GM12872 (cell line): ENCODE results near the gene CLDN15.

Experiments
- TF ChIP-seq, protein P1 (sequence below): IDR thresholded peaks from 3 replicates; pipeline ENCODE4 v1.5.1; 2011; ENCODE audit warnings: low read depth, mild to moderate bottlenecking, low read length, moderate library complexity; ENCODE audit not compliant: insufficient read depth

CLDN15 gene

DNA sequence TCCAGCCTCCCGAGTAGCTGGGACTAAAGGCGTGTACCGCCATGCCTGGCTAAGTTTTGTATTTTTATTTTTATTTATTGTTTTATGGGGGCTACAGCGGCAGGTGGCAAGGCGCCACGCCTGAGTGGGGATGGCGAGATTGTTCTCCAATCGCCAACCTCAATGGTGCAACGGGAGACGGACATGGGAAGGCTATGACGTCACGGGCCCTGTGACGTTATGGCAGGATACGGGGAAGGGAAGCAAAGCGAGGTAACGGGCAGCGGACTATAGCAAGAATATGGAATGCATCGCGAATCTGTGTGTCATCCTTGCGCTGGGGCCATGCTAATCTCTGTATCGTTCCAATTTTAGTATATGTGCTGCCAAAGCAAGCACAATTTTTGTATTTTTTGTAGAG, 32.1 kb upstream of the CLDN15 start:
- TF ChIP-seq, protein P1, sequence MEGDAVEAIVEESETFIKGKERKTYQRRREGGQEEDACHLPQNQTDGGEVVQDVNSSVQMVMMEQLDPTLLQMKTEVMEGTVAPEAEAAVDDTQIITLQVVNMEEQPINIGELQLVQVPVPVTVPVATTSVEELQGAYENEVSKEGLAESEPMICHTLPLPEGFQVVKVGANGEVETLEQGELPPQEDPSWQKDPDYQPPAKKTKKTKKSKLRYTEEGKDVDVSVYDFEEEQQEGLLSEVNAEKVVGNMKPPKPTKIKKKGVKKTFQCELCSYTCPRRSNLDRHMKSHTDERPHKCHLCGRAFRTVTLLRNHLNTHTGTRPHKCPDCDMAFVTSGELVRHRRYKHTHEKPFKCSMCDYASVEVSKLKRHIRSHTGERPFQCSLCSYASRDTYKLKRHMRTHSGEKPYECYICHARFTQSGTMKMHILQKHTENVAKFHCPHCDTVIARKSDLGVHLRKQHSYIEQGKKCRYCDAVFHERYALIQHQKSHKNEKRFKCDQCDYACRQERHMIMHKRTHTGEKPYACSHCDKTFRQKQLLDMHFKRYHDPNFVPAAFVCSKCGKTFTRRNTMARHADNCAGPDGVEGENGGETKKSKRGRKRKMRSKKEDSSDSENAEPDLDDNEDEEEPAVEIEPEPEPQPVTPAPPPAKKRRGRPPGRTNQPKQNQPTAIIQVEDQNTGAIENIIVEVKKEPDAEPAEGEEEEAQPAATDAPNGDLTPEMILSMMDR = no peak

DNA sequence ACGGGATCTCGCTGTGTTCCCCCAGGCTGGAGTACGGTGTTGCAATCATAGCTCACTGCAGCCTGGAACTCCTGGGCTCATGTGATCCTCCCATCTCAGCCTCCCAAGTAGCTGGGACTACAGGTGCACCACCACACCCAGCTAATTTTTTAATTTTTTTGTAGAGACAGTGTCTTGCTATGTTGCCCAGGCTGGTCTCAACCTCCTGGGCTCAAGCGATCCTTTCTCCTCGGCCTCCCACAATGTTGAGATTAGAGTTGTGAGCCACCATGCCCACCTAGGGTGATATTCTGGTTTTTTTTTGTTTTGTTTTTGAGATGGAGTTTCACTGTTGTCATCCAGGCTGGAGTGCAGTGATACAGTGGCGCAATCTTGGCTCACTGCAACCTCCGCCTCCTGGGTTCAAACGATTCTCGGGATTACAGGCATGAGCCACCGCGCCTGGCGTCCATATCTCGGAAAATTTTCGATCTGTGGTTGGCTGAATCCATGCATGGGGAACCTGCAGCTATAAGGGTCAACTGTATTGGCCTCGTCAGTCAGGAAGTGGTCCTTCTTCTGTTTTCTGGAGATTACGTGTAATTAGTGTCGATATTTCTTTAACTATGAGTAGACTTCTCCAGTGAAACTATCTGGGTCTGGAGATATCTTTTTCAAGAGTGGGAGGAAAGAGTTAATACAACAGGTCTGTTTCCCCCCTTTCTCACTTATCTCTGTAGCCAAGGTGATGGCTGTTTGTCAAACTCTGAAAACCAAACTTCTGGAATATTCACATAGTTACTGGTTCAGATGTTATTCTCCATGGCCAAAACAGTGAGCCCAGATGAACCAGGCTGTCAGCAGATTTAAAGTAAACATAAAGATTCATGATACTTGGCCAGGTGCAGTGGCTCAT, 28.3 kb upstream of the CLDN15 start:
- TF ChIP-seq, protein P1 = no peak

DNA sequence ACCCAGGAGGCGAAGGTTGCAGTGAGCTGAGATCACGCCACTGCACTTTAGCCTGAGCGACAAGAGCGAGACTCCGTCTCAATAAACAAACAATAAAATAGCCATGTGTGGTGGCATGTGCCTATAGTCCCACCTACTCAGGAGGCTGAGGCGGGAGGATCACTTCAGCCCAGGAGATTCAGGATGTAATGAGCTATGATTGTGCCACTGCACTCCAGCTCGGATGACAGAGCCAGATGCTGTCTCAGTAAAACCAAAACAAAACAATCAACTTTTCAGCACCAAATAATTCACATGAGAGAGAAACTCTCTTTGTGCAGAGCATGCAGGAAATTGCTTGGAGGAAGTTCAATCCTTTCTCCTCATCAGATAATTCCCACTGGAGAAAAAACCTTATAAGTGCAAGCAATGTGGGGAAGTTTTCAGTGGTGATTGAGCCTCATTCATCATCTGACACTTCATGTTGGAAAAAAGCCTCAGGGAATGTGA, 20.7 kb upstream of the CLDN15 start:
- TF ChIP-seq, protein P1 = no peak

DNA sequence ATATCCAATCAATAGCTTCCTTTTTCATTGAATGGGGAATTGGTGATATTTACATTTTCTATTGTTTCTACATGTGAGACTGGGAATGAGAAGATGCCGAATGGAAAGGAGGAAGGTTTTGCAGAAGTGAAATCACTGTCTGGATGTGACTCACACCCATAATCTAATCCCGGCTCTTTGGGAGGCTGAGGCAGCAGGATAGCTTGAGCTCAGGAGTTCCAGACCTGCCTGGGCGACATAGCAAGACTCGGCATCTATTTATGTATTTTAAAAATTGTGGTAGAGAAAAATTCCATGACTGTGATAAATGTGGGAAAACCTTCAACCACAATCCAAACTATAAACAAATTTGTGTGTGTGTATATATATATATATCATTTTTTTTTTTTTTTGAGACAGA, 18.2 kb upstream of the CLDN15 start:
- TF ChIP-seq, protein P1 = no peak

DNA sequence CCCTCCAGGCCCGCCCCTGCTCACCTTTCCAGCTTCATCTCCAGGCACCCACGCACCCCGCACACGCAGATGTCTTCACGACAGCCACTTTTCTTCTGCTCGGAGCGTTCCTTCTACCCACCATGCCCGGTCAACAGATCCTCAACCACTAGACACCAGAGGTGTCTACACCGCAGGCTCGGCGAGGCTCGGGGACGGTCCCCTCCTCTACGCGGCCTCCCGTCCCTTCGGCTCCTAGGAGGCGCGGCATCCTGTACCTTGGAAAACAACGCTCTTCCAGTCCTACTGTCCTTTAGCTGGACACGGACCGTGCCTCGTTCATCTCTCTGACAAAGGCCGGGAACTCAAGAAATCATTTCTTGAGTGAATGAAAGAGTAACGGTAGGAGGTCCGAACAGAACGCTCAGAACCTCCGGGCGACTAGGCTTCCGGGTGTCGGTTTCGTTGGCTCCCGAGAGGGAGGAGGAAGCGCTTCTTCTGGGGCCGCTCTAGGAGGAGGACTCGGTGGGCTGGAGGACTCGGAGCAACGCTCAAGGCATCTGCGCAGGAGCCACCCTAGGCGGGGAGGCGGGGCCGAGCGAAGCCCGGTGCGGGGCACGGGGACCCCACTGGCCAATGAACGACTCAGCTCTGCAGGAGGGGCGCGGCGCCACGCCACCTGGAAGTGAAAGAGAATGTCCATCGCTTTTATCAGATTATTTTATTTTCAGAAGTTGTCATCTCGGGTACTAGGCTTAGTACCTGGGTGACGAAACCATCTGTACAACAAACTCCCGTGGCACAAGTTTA, 14.5 kb upstream of the CLDN15 start:
- TF ChIP-seq, protein P1 = no peak

DNA sequence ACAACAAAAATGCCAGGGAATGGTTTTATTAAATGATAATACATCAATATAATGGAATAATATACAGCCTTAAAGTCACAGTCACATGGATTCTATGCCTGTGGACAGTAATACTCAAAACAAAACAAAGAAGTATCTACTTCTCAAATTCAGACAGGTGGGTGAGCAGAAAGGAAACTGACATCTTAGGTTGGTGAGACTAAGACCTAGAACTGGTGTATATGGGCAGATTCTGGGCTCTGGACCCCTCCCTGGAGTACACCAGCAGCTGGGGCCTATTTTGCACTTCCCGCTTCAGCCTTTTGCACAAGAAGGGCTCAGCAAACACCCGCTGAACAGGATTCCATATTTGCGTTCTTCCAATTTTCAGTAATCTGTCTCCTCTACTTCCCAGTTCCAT, 12.7 kb upstream of the CLDN15 start:
- TF ChIP-seq, protein P1 = no peak

DNA sequence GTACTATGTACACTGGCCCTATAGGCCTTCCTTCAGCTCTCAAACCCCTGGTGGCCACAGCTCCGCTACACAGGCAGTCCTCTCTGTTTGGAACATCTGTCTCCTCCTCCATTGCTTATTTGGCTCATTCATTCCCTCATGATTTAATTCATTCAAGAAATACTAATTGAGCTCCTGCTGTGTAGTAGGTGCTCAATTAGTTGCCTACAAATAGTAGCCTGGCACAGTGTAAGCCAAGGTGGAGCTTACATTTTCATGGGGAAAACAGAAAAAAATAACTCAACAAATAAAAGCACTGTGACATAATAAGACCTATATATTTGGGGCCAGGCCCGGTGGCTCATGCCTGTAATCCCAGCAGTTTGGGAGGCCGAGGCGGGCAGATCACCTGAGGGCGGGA, 10.7 kb upstream of the CLDN15 start:
- TF ChIP-seq, protein P1 = no peak
